CD14-positive monocyte (primary cell): ENCODE data around the gene OLFML2B. TPM values are rescaled to one million over a fixed set of nuclear protein-coding genes. Genes with fewer than 3 reads are reported as not detected.

Experiments used
- DNase-seq, 3 donors: peaks; one replicate each; pipeline ENCODE4 v3.0.0-alpha.2; 2011 to 2022
- H2AFZ ChIP-seq: 2 replicates; pipeline ENCODE4 v1.6.0; 2012; ENCODE audit warnings: mild to moderate bottlenecking, low read depth, low read length, inconsistent platforms; ENCODE audit not compliant: insufficient read depth, poor library complexity, severe bottlenecking
- H3K27ac ChIP-seq, 2 donors: 1 replicate in 1 of 2; 2 replicates in 1 of 2; pipeline ENCODE4 v1.5.1; 2012 to 2013; ENCODE audit warnings: low read length in 2 of 2, control low read depth in 1 of 2, inconsistent platforms in 1 of 2, low read depth in 1 of 2, mild to moderate bottlenecking in 1 of 2
- H3K27me3 ChIP-seq, 2 donors: one replicate each; pipeline versions ENCODE4 v1.6.0 to v1.6.1; 2011 to 2013; ENCODE audit warnings: low read length in 2 of 2; ENCODE audit not compliant: control insufficient read depth in 2 of 2, insufficient read depth in 2 of 2
- H3K36me3 ChIP-seq, 2 donors: replicated peaks in 1 of 2; 1 replicate in 1 of 2; 2 replicates in 1 of 2; pipeline versions ENCODE4 v1.5.1 to v1.6.1; 2012 to 2013; ENCODE audit warnings: low read length in 2 of 2, control low read depth in 1 of 2, inconsistent platforms in 1 of 2, mild to moderate bottlenecking in 1 of 2; ENCODE audit not compliant: insufficient read depth in 2 of 2, control insufficient read depth in 1 of 2
- H3K4me1 ChIP-seq, 2 donors: 1 replicate in 1 of 2; 2 replicates in 1 of 2; pipeline versions ENCODE4 v1.5.1 to v1.6.1; 2012 to 2013; ENCODE audit warnings: low read length in 2 of 2, control low read depth in 1 of 2, inconsistent platforms in 1 of 2, mild to moderate bottlenecking in 1 of 2, moderate library complexity in 1 of 2; ENCODE audit not compliant: insufficient read depth in 2 of 2, control insufficient read depth in 1 of 2
- H3K4me2 ChIP-seq: replicated peaks from 2 replicates; pipeline ENCODE3; 2012; ENCODE audit warnings: low read length, moderate library complexity, mild to moderate bottlenecking; ENCODE audit not compliant: poor library complexity, severe bottlenecking; ENCODE audit errors: extremely low read depth
- H3K4me3 ChIP-seq, 3 experiments: fragments of 200-600 bp in 1 of 3; sonication (generic) in 1 of 3; replicated peaks in 1 of 3; 1 replicate in 2 of 3; 2 replicates in 1 of 3; pipeline ENCODE4 v1.5.1; 2011 to 2013; ENCODE audit warnings: low read length in 3 of 3, mild to moderate bottlenecking in 3 of 3, control low read depth in 2 of 3, low read depth in 2 of 3, inconsistent platforms in 1 of 3, moderate library complexity in 1 of 3
- H3K79me2 ChIP-seq: 2 replicates; pipeline ENCODE4 v1.6.0; 2012; ENCODE audit warnings: mild to moderate bottlenecking, control low read depth, inconsistent platforms, low read length, moderate library complexity; ENCODE audit not compliant: insufficient read depth
- H3K9ac ChIP-seq: 2 replicates; pipeline ENCODE4 v1.6.0; 2017; ENCODE audit warnings: low read length, mild to moderate bottlenecking; ENCODE audit not compliant: insufficient read depth, poor library complexity, severe bottlenecking
- H3K9me3 ChIP-seq, 2 donors: replicated peaks in 1 of 2; 1 replicate in 1 of 2; 2 replicates in 1 of 2; pipeline versions ENCODE4 v1.5.1 to v1.6.1; 2012 to 2013; ENCODE audit warnings: low read length in 2 of 2, control low read depth in 1 of 2; ENCODE audit not compliant: control insufficient read depth in 1 of 2, insufficient read depth in 1 of 2
- H4K20me1 ChIP-seq: 2 replicates; pipeline ENCODE4 v1.6.0; 2012; ENCODE audit warnings: mild to moderate bottlenecking, low read length, control low read depth, moderate library complexity; ENCODE audit not compliant: insufficient read depth
- H3K27ac Mint-ChIP-seq, 7 donors: one replicate each; pipeline ENCODE4 v1.8.0; 2020; ENCODE audit warnings: mild to moderate bottlenecking in 7 of 7, mixed read lengths in 7 of 7, moderate library complexity in 6 of 7, inconsistent platforms in 2 of 7
- H3K27me3 Mint-ChIP-seq, 3 donors: one replicate each; pipeline ENCODE4 v1.8.0; 2021 to 2022; ENCODE audit warnings: low read depth in 3 of 3, mild to moderate bottlenecking in 3 of 3, mixed read lengths in 3 of 3, moderate library complexity in 3 of 3, inconsistent platforms in 1 of 3
- H3K36me3 Mint-ChIP-seq, 2 donors: one replicate each; pipeline ENCODE4 v1.8.0; 2020; ENCODE audit warnings: mixed read lengths in 2 of 2, inconsistent platforms in 1 of 2, mild to moderate bottlenecking in 1 of 2
- H3K4me1 Mint-ChIP-seq: one replicate; pipeline ENCODE4 v1.8.0; 2020; ENCODE audit warnings: mild to moderate bottlenecking, mixed read lengths
- H3K4me3 Mint-ChIP-seq, 2 donors: one replicate each; pipeline ENCODE4 v1.8.0; 2020; ENCODE audit warnings: mild to moderate bottlenecking in 2 of 2, mixed read lengths in 2 of 2, moderate library complexity in 1 of 2
- H3K9me3 Mint-ChIP-seq, 7 donors: one replicate each; pipeline ENCODE4 v1.8.0; 2020 to 2022; ENCODE audit warnings: mixed read lengths in 7 of 7, mild to moderate bottlenecking in 6 of 7, moderate library complexity in 6 of 7, inconsistent platforms in 2 of 7
- CTCF ChIP-seq: fragments of 200-600 bp; IDR thresholded peaks from one replicate; pipeline ENCODE4 v1.8.0; 2022; ENCODE audit warnings: antibody characterized with exemption, mild to moderate bottlenecking
- WGBS: methylation state at CpG from one replicate; pipeline ENCODE4 v1.1.5; 2013; ENCODE audit warnings: missing lambda C conversion rate; ENCODE audit not compliant: insufficient coverage; 5-methylcytosine and 5-hydroxymethylcytosine counted together
- intact Hi-C, 2 donors: fragments of 100-400 bp; cut with micrococcal nuclease; formaldehyde crosslinking; loops; one replicate each; pipeline versions ENCODE4 v1.15.0 to v1.15.1; 2023
- polyA plus RNA-seq, 3 donors: library from polyadenylated mRNA; depleted of rRNA in 1 of 3; unstranded in 2 of 3; stranded (reverse) in 1 of 3; fragments of 300-500 nt in 2 of 3; fragments of >200 nt in 1 of 3; fragmentation: Illumina TruSeq in 2 of 3; gene quantifications; 1 replicate in 2 of 3; 2 replicates in 1 of 3; pipeline ENCODE4 v1.2.3, GENCODE V29; 2012 to 2021

Gene OLFML2B
- polyA plus RNA-seq, 3 donors = 0.66 to 1.4 (median 0.95) TPM

GRCh38 chr1:162009501-162010174 lies 14.0 kb downstream of the OLFML2B start:
- Mint-ChIP-seq H3K27me3 (peaks cover 0 to 5% (median 1%) of the 10 kb centered on the region in 3 donors), H3K36me3 (no peaks in the 10 kb centered on the region), H3K4me1 (peaks cover 11% of the 10 kb centered on the region), H3K27ac (no peak overlapping the region), H3K9me3 (peaks cover 0 to 5% (median 0%) of the 10 kb centered on the region in 7 donors), H3K4me3 (no peak overlapping the region)
- Histone ChIP-seq H3K79me2 (no peaks in the 10 kb centered on the region), H3K4me3 (no peak overlapping the region), H3K9ac (no peak overlapping the region), H3K36me3 (no peaks in the 10 kb centered on the region), H3K4me1 (peaks cover under 1 to 12% of the 10 kb centered on the region in 2 donors), H4K20me1 (no peaks in the 10 kb centered on the region), H3K9me3 (no peaks in the 10 kb centered on the region), H3K4me2 (no peak overlapping the region), H3K27ac (no peak overlapping the region), H2AFZ (no peak overlapping the region), H3K27me3 (no peaks in the 10 kb centered on the region)
- DNase-seq = no peak
- intact Hi-C loops = loop anchor here in 1 of 2 donors (5.0 kb wide), 1 partner anchor 38 kb away; no protein-coding TSS in a partner anchor
- no peak for TF ChIP-seq CTCF
- 91% methylated on average over 9 of the region's 9 CpGs for WGBS

- no peaks in the 10 kb centered on the region for H3K36me3 ChIP-seq
- peaks cover 9 to 21% of the 10 kb centered on the region in 2 donors for H3K4me1 ChIP-seq
- peaks cover 0 to 5% (median 1%) of the 10 kb centered on the region in 3 donors for H3K27me3 Mint-ChIP-seq
- intact Hi-C loops = loop anchor here in 1 of 2 donors (5.0 kb wide), 1 partner anchor 39 kb away; no protein-coding TSS in a partner anchor
- H3K4me3 Mint-ChIP-seq = no peak overlapping the region
- H3K36me3 Mint-ChIP-seq = no peaks in the 10 kb centered on the region
- WGBS = 89% methylated on average over 3 of the region's 5 CpGs
- DNase-seq = no peak
- peaks cover 0 to 5% (median 0%) of the 10 kb centered on the region in 7 donors for H3K9me3 Mint-ChIP-seq
- H3K9me3 ChIP-seq = no peaks in the 10 kb centered on the region
- peaks cover 20% of the 10 kb centered on the region for H3K4me1 Mint-ChIP-seq
- H3K79me2 ChIP-seq = no peaks in the 10 kb centered on the region
- H3K27me3 ChIP-seq = no peaks in the 10 kb centered on the region
- H3K4me2 ChIP-seq = no peak overlapping the region
- no peaks in the 10 kb centered on the region for H4K20me1 ChIP-seq
- H3K27ac Mint-ChIP-seq = no peak overlapping the region
- H3K27ac ChIP-seq = no peak overlapping the region
- H3K9ac ChIP-seq = no peak overlapping the region
- H3K4me3 ChIP-seq = no peak overlapping the region
- TF ChIP-seq CTCF = no peak
- no peak overlapping the region for H2AFZ ChIP-seq
Observed at GRCh38 chr1:162008799-162009198, 14.9 kb downstream of the OLFML2B start.
